GM12865 (cell line): Measurements from ENCODE around the gene CYP1A2.

Source experiments
- DNase-seq: peaks from one replicate; pipeline ENCODE4 v3.0.0; 2010; ENCODE audit warnings: low read depth
- H3K4me3 ChIP-seq: 2 replicates; pipeline ENCODE4 v1.5.1; 2011; ENCODE audit warnings: mild to moderate bottlenecking, low read depth, low read length, control low read depth
- TF ChIP-seq, protein P1 (sequence below): IDR thresholded peaks from 2 replicates; pipeline ENCODE4 v1.5.1; 2011; ENCODE audit warnings: low read length, control low read depth, low read depth, inconsistent platforms; ENCODE audit not compliant: insufficient read depth; ENCODE audit errors: missing control alignments

CYP1A2 gene

DNA sequence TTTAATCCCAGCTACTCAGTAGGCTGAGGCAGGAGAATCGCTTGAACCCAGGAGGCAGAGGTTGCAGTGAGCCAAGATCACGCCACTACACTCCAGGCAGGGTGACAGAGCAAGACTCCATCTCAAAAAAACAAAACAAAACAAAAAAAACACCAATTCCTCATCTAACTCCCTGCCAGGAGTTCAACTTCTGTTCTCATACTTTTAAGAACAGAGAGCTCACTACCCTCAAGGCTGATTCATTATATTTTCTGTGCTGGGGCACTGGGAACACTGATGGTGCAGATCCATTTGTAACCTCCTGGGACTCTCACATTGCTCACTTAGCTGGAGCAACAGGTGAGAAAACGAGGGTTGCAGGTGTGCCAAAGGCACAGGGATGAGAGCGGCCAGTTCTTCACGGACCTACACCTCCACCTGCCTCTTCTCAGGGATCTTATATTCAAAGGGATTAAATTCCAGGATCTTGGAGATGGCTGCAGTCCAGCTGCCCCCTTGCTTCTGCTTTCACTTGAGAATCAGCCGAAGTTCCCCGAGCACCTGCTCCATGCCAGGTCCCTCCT, 20.9 kb downstream of the CYP1A2 start:
- no peak overlapping the region for H3K4me3 ChIP-seq
- TF ChIP-seq, protein P1, sequence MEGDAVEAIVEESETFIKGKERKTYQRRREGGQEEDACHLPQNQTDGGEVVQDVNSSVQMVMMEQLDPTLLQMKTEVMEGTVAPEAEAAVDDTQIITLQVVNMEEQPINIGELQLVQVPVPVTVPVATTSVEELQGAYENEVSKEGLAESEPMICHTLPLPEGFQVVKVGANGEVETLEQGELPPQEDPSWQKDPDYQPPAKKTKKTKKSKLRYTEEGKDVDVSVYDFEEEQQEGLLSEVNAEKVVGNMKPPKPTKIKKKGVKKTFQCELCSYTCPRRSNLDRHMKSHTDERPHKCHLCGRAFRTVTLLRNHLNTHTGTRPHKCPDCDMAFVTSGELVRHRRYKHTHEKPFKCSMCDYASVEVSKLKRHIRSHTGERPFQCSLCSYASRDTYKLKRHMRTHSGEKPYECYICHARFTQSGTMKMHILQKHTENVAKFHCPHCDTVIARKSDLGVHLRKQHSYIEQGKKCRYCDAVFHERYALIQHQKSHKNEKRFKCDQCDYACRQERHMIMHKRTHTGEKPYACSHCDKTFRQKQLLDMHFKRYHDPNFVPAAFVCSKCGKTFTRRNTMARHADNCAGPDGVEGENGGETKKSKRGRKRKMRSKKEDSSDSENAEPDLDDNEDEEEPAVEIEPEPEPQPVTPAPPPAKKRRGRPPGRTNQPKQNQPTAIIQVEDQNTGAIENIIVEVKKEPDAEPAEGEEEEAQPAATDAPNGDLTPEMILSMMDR: no peak

DNA sequence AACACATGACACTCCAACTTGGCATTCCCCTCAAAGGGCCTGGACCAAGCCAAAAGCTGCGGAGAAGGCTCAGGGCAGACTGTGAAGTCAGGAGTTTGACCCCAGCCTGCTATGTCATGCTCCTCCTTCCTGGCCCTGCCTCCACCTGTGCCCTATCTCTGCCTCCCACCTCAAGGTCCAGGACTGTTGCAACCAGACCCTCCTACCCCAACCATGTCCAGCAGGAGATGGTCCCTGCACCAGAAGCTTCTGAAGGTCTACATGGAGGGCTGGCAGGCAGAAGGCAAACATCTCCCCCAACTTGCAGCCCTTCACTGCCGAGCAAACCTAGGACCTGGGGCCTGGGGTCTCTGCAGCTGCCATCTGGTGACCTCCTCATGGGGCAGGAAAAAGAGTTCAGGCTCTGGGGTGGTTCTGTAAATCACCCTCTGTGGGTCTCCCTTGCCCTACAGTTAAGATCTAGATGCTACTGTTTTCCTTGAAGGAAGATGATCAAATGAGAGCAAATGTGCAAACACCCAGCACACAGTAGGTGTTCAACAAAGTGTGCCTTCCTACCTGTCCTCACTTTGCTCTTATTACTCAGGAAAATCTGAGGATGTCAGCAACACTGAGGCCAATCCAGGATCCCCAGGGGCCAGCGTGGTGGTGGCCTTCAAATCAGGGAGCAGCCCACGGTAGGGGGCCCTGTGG, 21.7 kb downstream of the CYP1A2 start:
- TF ChIP-seq, protein P1: no peak
- no peak overlapping the region for H3K4me3 ChIP-seq
- no peak for DNase-seq

More for the DNA sequence above, 20.9 kb downstream of the CYP1A2 start:
- DNase-seq: no peak

DNA sequence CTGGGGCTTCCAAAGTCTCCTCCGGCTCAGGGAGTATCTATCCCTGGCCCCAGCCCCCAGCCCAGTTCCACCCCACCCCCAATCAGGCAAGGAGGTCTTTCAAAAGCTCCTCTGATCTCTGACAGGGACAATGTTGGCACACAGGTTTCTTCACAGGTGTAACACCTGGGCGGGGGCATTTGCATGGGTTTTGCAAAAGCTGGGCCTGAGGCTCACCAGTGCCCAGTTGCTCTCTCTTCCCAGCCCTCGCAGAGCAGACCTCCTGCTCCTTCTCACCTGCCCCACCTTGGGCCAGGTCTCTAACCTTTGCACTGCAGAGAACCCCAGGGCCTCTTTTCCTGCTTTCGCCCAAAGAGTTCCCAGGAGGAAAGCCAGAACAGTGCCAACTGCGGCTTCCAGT, 24.7 kb downstream of the CYP1A2 start:
- H3K4me3 ChIP-seq: no peak overlapping the region
- TF ChIP-seq, protein P1: no peak
- DNase-seq: no peak

DNA sequence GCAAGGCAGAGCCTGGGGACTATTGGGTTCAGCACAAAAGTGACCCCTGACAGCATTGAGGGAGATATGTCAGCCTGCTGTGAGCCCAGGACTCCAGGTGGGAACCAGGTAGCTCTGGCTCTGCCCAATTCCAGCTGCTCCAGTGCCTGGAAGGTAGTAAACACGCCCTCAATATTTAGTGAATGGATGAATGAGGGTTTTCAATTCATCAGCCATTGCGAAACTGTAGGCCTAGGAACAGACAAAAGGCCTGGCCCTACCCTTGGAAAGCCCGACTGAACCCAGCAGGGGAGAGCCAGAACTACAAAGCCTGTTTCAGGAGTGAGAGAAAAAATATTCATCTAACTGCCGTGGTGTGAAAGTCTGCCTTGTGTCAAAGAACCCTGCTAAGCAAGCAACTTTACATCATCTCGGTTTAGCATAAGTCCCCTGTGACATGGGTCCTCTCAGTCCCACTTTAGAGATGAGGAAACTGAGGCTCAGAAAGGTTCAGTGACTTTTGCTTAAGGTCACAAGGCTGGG, 25.1 kb downstream of the CYP1A2 start:
- TF ChIP-seq, protein P1: no peak
- DNase-seq: no peak
- H3K4me3 ChIP-seq: no peak overlapping the region

DNA sequence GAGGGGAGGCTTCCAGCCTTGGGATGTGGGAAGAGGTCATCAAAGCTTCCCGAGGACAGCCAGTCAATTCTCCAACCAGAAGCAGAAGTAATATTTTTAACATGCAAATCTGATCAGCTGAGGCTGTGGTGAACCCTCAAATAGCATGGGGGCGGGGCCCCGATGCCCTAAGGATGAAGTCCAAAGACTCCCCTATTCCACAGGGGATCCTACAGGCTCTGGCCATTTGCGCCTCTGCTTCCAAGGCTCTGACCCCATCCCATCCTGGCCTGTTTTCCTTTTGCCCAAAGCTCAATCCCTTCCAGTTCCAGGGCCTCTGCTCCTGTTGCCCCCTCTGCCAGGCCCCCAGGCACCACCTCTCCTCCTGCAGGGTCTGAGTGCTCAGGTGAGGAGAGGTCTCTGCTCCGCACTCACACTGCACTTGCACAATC, 26.5 kb downstream of the CYP1A2 start:
- H3K4me3 ChIP-seq: no peak overlapping the region
- TF ChIP-seq, protein P1: no peak
- DNase-seq: peak; percentile 44

DNA sequence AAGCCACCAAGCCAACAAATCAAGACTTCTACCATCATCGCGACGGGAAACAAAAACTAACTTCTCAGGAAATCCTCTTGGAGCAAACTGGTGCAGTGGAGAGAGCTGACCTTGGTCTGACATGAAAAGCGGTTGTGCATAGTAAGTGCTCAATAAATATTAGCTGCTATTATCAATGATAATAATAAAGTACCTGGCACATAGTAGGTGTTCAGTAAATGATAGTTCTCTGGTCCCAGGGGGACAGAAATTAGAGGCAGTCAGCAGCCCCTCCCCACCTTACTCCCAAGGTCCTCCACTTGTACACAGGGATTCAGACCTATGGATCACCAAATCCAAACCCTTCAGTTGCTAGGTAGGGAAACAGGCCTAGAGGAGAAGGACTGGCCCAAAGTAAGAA, 27.2 kb downstream of the CYP1A2 start:
- TF ChIP-seq, protein P1: no peak
- DNase-seq: no peak
- H3K4me3 ChIP-seq: no peak overlapping the region
